ENCODE measurements around the gene ARHGEF37.

- TF ChIP-seq CTCF (IDR thresholded peaks at IDR 0.05) (no peak), ZFX (IDR thresholded peaks at IDR 0.05; ENCODE audit: borderline replicate concordance) (no peak)
Measured at GRCh38 chr5:149681252-149681651, 100.0 kb downstream of the ARHGEF37 start.
